Stimulated activated CD4-positive, alpha-beta T cell treated with anti-CD3 and anti-CD28 coated beads, Interleukin-1b, Interleukin-23, amount 100 ng/mL, for 1 hour (primary cell): ENCODE results near the gene UBALD1.
A peak's percentile ranks its signal among the peaks of the same experiment; 100 is the strongest.

ENCODE experiments used
- DNase-seq, 2 donors: peaks; one replicate each; pipeline ENCODE4 v3.0.0-alpha.2; 2020; ENCODE audit warnings: low read depth in 2 of 2

The UBALD1 gene

DNA sequence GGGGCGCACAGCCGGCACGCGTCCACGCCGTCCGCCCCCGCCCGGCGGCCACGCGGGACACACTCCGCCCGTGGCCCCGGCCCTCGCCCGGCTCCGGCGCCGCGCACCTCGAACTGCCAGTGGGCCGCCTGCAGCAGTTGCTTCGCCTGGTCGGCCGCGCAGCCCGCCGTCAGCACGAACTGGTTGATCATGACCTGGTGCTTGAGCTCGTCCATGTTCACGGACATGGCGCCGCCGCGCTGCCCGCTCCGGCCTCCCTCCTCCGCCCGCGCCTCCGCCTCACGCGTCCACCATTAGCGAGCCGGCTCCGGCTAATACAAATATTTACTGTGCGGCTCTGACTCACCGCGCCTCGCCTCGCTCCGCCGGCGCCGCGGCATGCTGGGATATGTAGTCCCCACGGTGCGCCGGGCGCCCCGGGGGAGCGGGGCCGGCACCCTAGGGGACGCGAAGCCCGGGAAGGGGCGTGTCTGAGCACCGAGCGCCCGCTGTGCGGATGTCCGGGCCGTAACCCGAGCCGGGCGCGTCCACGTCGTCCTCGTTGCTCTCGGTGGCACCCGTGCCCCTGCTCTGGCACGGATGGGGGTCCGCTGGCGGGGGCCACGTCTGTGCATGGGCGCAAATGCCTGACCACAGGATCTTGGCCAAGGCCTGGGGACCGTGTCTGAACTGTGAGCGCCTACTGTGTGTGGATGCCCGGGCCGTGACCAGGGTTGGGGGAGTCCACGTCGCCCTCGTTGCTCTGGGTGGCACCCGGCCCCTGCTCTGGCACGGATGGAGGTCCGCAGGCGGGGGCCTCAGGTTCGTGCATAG, at the start of gene UBALD1:
Gene UBALD1 (minus strand): TSS at position 318 of the 813 bp plus-strand sequence. CDS start 91 bp downstream, at position 227.
- peak; percentile 32 to 57 for DNase-seq

- DNase-seq = no peak
Measured at GRCh38 chr16:4663777-4664465, 49.2 kb upstream of the UBALD1 start.

DNA sequence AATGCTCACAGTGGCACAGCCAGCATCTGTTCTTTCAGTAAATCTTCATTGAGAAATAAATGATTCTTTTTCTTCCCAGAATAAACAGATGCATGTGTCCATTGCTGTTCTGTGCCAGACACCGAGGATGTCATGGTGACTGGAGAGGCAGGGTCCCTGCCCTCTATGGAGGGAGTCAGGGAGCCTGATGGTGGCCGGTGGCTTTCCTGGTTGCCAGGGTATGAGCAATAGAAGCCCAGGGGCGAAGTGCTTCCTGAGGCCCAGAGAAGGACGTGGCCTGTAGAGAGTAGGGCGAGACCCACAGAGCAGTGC, 48.7 kb upstream of the UBALD1 start:
- no peak for DNase-seq

DNA sequence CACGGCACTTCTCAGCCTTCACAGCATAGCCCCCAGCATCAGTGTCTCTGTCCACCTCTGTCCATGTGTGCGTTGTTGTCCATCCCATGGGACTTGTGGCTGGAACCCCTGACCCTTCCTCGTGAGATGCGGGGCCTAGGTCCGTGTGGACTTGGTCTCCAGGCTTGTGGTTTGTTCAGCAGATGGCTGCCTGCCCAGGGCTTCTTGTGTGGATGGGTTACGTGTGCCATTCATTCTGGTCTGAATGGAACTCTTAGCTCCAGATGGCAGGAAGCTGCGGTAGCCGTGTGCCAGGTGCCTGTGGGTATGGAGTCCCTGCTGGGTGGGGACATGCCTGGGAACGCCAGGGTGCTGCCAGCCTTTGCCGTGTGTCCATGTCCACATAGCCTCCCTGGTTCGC, 47.0 kb upstream of the UBALD1 start:
- no peak for DNase-seq

- peak in 1 of 2 donors; percentile 31 for DNase-seq
Measured at GRCh38 chr16:4660454-4661007, 45.8 kb upstream of the UBALD1 start.

- DNase-seq = no peak
Measured at GRCh38 chr16:4659363-4660353, 45.0 kb upstream of the UBALD1 start.

GRCh38 chr16:4656695-4657686, 42.3 kb upstream of the UBALD1 start:
- DNase-seq = no peak

- no peak for DNase-seq
Measured at GRCh38 chr16:4656221-4656620, 41.5 kb upstream of the UBALD1 start.

GRCh38 chr16:4655801-4656200, 41.1 kb upstream of the UBALD1 start:
- DNase-seq = no peak

GRCh38 chr16:4654964-4655590, 40.4 kb upstream of the UBALD1 start:
- DNase-seq = no peak

GRCh38 chr16:4654011-4654963, 39.6 kb upstream of the UBALD1 start:
- no peak for DNase-seq

DNA sequence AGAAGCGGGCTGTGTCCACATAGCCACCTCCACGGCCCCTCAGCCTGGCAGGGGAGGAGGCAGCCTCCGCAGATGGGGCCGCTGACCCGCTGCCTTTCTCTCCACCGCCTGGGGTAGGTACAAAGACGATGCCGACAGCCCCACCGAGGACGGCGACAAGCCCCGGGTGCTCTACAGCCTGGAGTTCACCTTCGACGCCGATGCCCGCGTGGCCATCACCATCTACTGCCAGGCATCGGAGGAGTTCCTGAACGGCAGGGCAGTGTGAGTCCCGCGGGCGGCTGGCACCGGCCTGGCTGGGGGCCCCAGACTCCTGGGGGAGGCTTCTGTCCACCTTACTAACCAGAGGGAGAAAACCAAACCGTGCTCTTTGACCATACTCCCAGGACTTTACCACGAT, 37.9 kb upstream of the UBALD1 start:
- DNase-seq = no peak

DNA sequence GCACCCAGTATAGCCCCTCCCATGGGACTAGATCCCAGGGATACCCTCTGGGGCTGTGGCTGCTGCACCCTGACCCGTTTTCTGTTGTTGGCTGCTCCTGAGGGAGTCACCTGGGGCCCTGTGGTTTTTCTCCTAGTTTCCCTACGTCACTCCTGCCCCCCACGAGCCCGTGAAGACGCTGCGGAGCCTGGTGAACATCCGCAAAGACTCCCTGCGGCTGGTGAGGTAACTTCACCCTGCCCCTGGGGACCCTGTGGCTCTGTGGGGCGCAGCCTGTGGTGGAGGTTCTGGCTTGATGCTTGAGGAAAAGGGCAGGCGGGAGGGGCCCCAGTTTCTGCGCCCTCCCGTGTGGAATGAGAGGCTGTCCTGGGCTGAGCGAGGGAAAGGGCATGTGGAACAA, 37.1 kb upstream of the UBALD1 start:
- DNase-seq = no peak

DNA sequence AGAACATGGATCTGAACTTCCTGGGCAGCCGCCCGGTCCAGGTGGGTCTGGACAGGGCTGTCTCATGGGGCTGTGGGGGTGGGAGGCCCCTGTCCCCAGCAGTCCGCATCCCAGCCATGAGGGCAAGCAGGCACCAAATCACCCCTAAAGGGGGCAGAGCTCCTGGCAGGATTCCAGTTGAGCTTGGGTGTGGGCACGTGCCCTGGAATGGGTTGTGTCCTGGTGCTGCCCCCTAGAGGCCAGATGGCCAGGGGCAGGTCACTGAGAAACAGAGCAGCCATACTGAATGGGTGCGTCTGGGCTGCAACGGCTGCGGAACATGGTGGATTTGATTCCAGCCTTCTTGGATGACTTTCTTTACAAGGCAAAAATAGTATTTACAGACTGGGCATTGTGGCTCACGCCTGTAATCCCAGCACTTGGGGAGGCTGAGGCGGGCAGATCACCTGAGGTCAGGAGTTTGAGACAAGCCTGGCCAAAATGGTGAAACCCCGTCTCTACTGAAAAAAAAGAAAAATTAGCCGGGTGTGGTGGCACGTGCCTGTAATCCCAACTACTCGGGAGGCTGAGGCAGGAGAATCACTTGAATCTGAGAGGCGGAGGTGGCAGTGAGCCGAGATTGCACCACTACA, 35.9 kb upstream of the UBALD1 start:
- peak; percentile 39 to 56 for DNase-seq

GRCh38 chr16:4649744-4650442, 35.2 kb upstream of the UBALD1 start:
- no peak for DNase-seq

- DNase-seq = no peak
Measured at GRCh38 chr16:4648917-4649316, 34.2 kb upstream of the UBALD1 start.

- DNase-seq = no peak
Measured at GRCh38 chr16:4647644-4647980, 32.9 kb upstream of the UBALD1 start.
